ENCODE measurements around the gene MTSS2.

MTSS2 gene

GRCh38 chr16:70725024-70725911 lies 39.4 kb upstream of the MTSS2 start:
- Histone ChIP-seq H3K4me3 (ENCODE audit: insufficient read depth, low read length, poor library complexity, severe bottlenecking) (no peak overlapping the region), H3K9ac (ENCODE audit: low read length) (no peak overlapping the region), H4K20me1 (ENCODE audit: low read depth, low read length) (no peaks in the 10 kb centered on the region), H3K27me3 (ENCODE audit: low read length) (no peaks in the 10 kb centered on the region), H2AFZ (ENCODE audit: low read depth, low read length, severe bottlenecking) (no peak overlapping the region), H3K9me2 (replicated peaks; ENCODE audit: insufficient read depth, low read length) (no peaks in the 10 kb centered on the region), H3K4me2 (ENCODE audit: low read depth, low read length, poor library complexity, severe bottlenecking) (no peak overlapping the region), H3K27ac (ENCODE audit: low read depth, low read length) (no peak overlapping the region), H3K9me3 (ENCODE audit: insufficient read depth, low read length) (no peaks in the 10 kb centered on the region), H3K79me2 (ENCODE audit: insufficient read depth, low read length) (no peaks in the 10 kb centered on the region), H3F3A (ENCODE audit: insufficient read depth) (no peaks in the 10 kb centered on the region), H3K36me3 (ENCODE audit: low read length) (no peaks in the 10 kb centered on the region)
- TF ChIP-seq EZH2phosphoT487 (conservative IDR thresholded peaks at IDR 0.05; ENCODE audit: low read length) (no peak), CTCF (IDR thresholded peaks at IDR 0.05; ENCODE audit: insufficient read depth, low read length, poor library complexity, severe bottlenecking) (no peak)

DNA sequence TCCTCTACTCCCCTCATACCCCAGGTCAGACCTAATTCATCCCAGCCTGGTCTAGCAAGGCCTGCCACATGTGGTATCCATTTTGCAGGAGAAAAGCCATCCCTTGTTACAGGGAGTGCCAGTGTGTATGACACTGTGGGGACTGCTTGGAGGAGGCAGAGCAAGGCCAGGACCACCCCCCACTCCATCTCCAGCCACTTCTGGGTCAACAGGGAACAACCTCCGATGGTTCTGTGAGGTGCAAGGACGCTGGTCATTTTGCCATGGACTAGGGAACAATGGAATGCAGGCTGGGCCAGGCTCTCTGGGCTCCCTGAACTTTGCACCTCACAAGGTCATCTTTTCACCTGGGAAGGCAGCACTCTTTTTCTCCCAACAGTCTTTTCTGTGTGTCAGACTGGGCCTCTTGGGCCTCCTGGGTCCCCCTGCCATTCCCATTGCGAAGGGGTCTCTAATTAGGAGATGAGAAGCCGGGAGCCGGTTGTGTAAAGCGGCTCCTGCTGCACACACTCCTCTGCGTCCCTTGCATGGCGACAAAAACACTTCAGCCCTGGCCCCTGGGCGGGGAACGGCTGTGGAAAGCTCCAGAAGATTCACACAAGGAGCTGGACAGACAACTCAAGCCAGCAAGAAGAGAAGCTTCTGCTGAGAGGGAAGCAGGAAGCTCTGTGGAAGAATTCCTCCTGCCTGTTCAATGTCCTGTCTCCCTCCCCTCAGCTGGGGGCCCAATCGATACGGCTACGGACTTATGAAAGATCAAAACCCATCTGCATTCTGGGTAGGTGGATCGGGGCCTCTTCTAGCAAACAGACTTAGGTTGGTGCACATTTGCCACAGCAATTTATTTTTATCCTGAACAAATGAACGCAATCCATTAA lies 38.5 kb upstream of the MTSS2 start:
- Histone ChIP-seq H3K9me3 (ENCODE audit: insufficient read depth, low read length) (no peaks in the 10 kb centered on the region), H3K27me3 (ENCODE audit: low read length) (no peaks in the 10 kb centered on the region), H3K36me3 (ENCODE audit: low read length) (no peaks in the 10 kb centered on the region), H4K20me1 (ENCODE audit: low read depth, low read length) (no peaks in the 10 kb centered on the region), H3K9ac (ENCODE audit: low read length) (no peak overlapping the region), H3K9me2 (replicated peaks; ENCODE audit: insufficient read depth, low read length) (no peaks in the 10 kb centered on the region), H2AFZ (ENCODE audit: low read depth, low read length, severe bottlenecking) (no peak overlapping the region), H3K4me2 (ENCODE audit: low read depth, low read length, poor library complexity, severe bottlenecking) (no peak overlapping the region), H3K4me3 (ENCODE audit: insufficient read depth, low read length, poor library complexity, severe bottlenecking) (no peak overlapping the region), H3K27ac (ENCODE audit: low read depth, low read length) (no peak overlapping the region), H3K79me2 (ENCODE audit: insufficient read depth, low read length) (no peaks in the 10 kb centered on the region), H3F3A (ENCODE audit: insufficient read depth) (no peaks in the 10 kb centered on the region)
- TF ChIP-seq EZH2phosphoT487 (conservative IDR thresholded peaks at IDR 0.05; ENCODE audit: low read length) (no peak), CTCF (IDR thresholded peaks at IDR 0.05; ENCODE audit: insufficient read depth, low read length, poor library complexity, severe bottlenecking) (no peak)

DNA sequence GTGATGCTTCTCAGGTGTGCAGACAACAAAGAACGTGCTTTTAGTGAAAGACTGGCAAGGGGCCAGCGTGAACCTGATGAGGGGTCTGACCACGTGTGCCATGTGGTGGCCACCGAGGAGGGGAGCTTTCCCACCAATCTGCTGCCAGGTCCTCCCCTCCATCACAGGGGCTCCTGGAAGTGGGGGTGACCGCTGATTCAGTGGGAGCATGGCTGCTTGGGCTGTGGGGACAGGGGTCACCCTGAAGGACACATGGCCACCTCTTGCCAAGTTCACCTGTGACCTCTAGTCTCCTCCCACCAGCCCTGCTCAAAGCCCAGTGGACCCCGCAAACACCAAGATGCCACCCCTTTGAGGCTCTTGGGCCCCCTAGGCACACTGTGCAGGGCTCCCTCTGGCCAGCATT lies 37.9 kb upstream of the MTSS2 start:
- H3K36me3 ChIP-seq (ENCODE audit: low read length): no peaks in the 10 kb centered on the region
- no peaks in the 10 kb centered on the region for H3K9me2 ChIP-seq (replicated peaks; ENCODE audit: insufficient read depth, low read length)
- H4K20me1 ChIP-seq (ENCODE audit: low read depth, low read length): no peaks in the 10 kb centered on the region
- no peaks in the 10 kb centered on the region for H3K9me3 ChIP-seq (ENCODE audit: insufficient read depth, low read length)
- no peak overlapping the region for H3K4me2 ChIP-seq (ENCODE audit: low read depth, low read length, poor library complexity, severe bottlenecking)
- H3K79me2 ChIP-seq (ENCODE audit: insufficient read depth, low read length): no peaks in the 10 kb centered on the region
- H2AFZ ChIP-seq (ENCODE audit: low read depth, low read length, severe bottlenecking): no peak overlapping the region
- H3F3A ChIP-seq (ENCODE audit: insufficient read depth): no peaks in the 10 kb centered on the region
- no peak overlapping the region for H3K4me3 ChIP-seq (ENCODE audit: insufficient read depth, low read length, poor library complexity, severe bottlenecking)
- no peak overlapping the region for H3K27ac ChIP-seq (ENCODE audit: low read depth, low read length)
- TF ChIP-seq EZH2phosphoT487 (conservative IDR thresholded peaks at IDR 0.05; ENCODE audit: low read length): no peak
- TF ChIP-seq CTCF (IDR thresholded peaks at IDR 0.05; ENCODE audit: insufficient read depth, low read length, poor library complexity, severe bottlenecking): no peak
- H3K27me3 ChIP-seq (ENCODE audit: low read length): no peaks in the 10 kb centered on the region
- H3K9ac ChIP-seq (ENCODE audit: low read length): no peak overlapping the region
